Upper lobe of left lung (tissue), 6 donors: ENCODE measurements around the gene IQCH. TPM values are rescaled to one million over a fixed set of nuclear protein-coding genes. Genes with fewer than 3 reads are reported as not detected.

ENCODE experiments used
- ATAC-seq, 2 donors: fragments of 200-7000 bp; cut with Tn5 transposase; one replicate each; pipeline ENCODE4 v1.9.1; 2022; ENCODE audit warnings: mild to moderate bottlenecking in 2 of 2, moderate library complexity in 2 of 2; ENCODE audit not compliant: low FRiP score in 2 of 2
- DNase-seq, 2 donors: peaks; one replicate each; pipeline ENCODE4 v3.0.0-alpha.2; 2019 to 2020
- H3K27ac ChIP-seq, 4 donors: fragments of 200-600 bp; sonication (generic); one replicate each; pipeline ENCODE4 v1.5.1; 2016 to 2019
- H3K27me3 ChIP-seq, 4 donors: fragments of 200-600 bp; sonication (generic); one replicate each; pipeline ENCODE4 v1.5.1; 2017 to 2019
- H3K36me3 ChIP-seq, 4 donors: fragments of 200-600 bp; sonication (generic); one replicate each; pipeline ENCODE4 v1.5.1; 2016 to 2019
- H3K4me1 ChIP-seq, 4 donors: fragments of 200-600 bp; sonication (generic); one replicate each; pipeline ENCODE4 v1.5.1; 2018 to 2019
- H3K4me3 ChIP-seq, 4 donors: fragments of 200-600 bp; sonication (generic); one replicate each; pipeline ENCODE4 v1.5.1; 2017 to 2019; ENCODE audit warnings: mild to moderate bottlenecking in 2 of 4, moderate library complexity in 1 of 4
- H3K9me3 ChIP-seq, 4 donors: fragments of 200-600 bp; sonication (generic); one replicate each; pipeline ENCODE4 v1.5.1; 2018 to 2019
- CTCF ChIP-seq, 6 experiments: fragments of 450-650 bp in 4 of 6; fragments of 200-600 bp in 2 of 6; sonication (generic) in 2 of 6; IDR thresholded peaks; one replicate each; pipeline ENCODE4 v1.5.1; 2016 to 2019; ENCODE audit warnings: antibody characterized with exemption in 6 of 6
- EP300 ChIP-seq, 4 donors: sonication (generic); formaldehyde crosslinking; IDR thresholded peaks; one replicate each; pipeline ENCODE4 v1.5.1; 2017; ENCODE audit warnings: antibody characterized with exemption in 4 of 4, control low read depth in 2 of 4
- POLR2A ChIP-seq, 4 donors: fragments of 450-650 bp; IDR thresholded peaks; one replicate each; pipeline ENCODE4 v1.5.1; 2016 to 2017; ENCODE audit warnings: antibody characterized with exemption in 4 of 4, mild to moderate bottlenecking in 2 of 4
- POLR2AphosphoS5 ChIP-seq, 2 donors: sonication (generic); formaldehyde crosslinking; IDR thresholded peaks; one replicate each; pipeline ENCODE4 v1.5.1; 2017; ENCODE audit warnings: antibody characterized with exemption in 2 of 2
- WGBS, 2 donors: methylation state at CpG; one replicate each; pipeline ENCODE4 v1.1.5; 2017 to 2018; 5-methylcytosine and 5-hydroxymethylcytosine counted together
- total RNA-seq, 6 donors: library from RNA; depleted of rRNA in 4 of 6; stranded (reverse); fragments of >200 nt in 4 of 6; gene quantifications; one replicate each; pipeline versions ENCODE4 v1.1.0 to v1.2.1, GENCODE V29; 2016 to 2021
- donor health status: DM: no; HTN: no; CAD: no; lungs with moderate emphysema.
- donor health status: DM: no; HTN: yes; CAD: no; lungs with severe emphysema.

The IQCH gene
- total RNA-seq, 6 donors from 2014 or later = 1.0 to 18.0 (median 2.7) TPM

GRCh38 chr15:67248011-67248505 lies 6.5 kb upstream of the IQCH start:
- Histone ChIP-seq H3K27ac (no peak overlapping the region), H3K4me1 (peaks cover 0 to 12% (median 6%) of the 10 kb centered on the region in 4 donors), H3K9me3 (peaks cover 0 to 5% (median 0%) of the 10 kb centered on the region in 4 donors), H3K4me3 (no peak overlapping the region), H3K36me3 (peaks cover 0 to 9% (median 0%) of the 10 kb centered on the region in 4 donors), H3K27me3 (no peaks in the 10 kb centered on the region)
- ATAC-seq = no peak
- TF ChIP-seq POLR2AphosphoS5 (IDR thresholded peaks at IDR 0.05) = no peak
- TF ChIP-seq POLR2A (IDR thresholded peaks at IDR 0.05) = no peak
- TF ChIP-seq CTCF (IDR thresholded peaks at IDR 0.05) = no peak
- no peak for TF ChIP-seq EP300 (IDR thresholded peaks at IDR 0.05)
- no peak for DNase-seq

GRCh38 chr15:67249830-67250229 lies 4.8 kb upstream of the IQCH start:
- Histone ChIP-seq H3K4me3 (no peak overlapping the region), H3K4me1 (peaks cover 8 to 17% (median 12%) of the 10 kb centered on the region in 4 donors), H3K27ac (no peak overlapping the region), H3K9me3 (peaks cover 0 to 5% (median 0%) of the 10 kb centered on the region in 4 donors), H3K27me3 (no peaks in the 10 kb centered on the region), H3K36me3 (peaks cover 0 to 9% (median 0%) of the 10 kb centered on the region in 4 donors)
- no peak for DNase-seq
- no peak for ATAC-seq
- TF ChIP-seq POLR2AphosphoS5 (IDR thresholded peaks at IDR 0.05) (no peak), CTCF (IDR thresholded peaks at IDR 0.05) (no peak), EP300 (IDR thresholded peaks at IDR 0.05) (no peak)

- H3K4me1 ChIP-seq = peaks cover 10 to 23% (median 13%) of the 10 kb centered on the region in 4 donors
- 96 to 97% methylated on average over 5 of the region's 5 CpGs for WGBS, 2 donors
- H3K27me3 ChIP-seq = no peaks in the 10 kb centered on the region
- H3K4me3 ChIP-seq = no peak overlapping the region
- DNase-seq (no peak), ATAC-seq (no peak)
- peaks cover 0 to 5% (median 0%) of the 10 kb centered on the region in 4 donors for H3K9me3 ChIP-seq
- H3K27ac ChIP-seq = no peak overlapping the region
- TF ChIP-seq POLR2A (IDR thresholded peaks at IDR 0.05) = no peak
- TF ChIP-seq EP300 (IDR thresholded peaks at IDR 0.05) = no peak
- TF ChIP-seq POLR2AphosphoS5 (IDR thresholded peaks at IDR 0.05) = no peak
- TF ChIP-seq CTCF (IDR thresholded peaks at IDR 0.05) = no peak
- H3K36me3 ChIP-seq = no peaks in the 10 kb centered on the region
Observed at GRCh38 chr15:67251318-67251717, 3.3 kb upstream of the IQCH start.

GRCh38 chr15:67253101-67253500 lies 1.5 kb upstream of the IQCH start:
- peak overlapping the region in 1 of 4 donors; percentile 85 for H3K27ac ChIP-seq

More at GRCh38 chr15:67253101-67253500, 1.5 kb upstream of the IQCH start:
- 87 to 95% methylated on average over 12 of the region's 12 CpGs for WGBS, 2 donors
- Histone ChIP-seq H3K4me1 (peaks cover 10 to 23% (median 13%) of the 10 kb centered on the region in 4 donors), H3K27me3 (no peaks in the 10 kb centered on the region), H3K36me3 (no peaks in the 10 kb centered on the region), H3K9me3 (no peaks in the 10 kb centered on the region), H3K4me3 (peak overlapping the region in 2 of 4 donors; percentile 78 to 94)
- ATAC-seq (no peak), DNase-seq (peak in 1 of 2 donors; percentile 29)
- TF ChIP-seq CTCF (IDR thresholded peaks at IDR 0.05) (no peak), POLR2A (IDR thresholded peaks at IDR 0.05) (no peak), POLR2AphosphoS5 (IDR thresholded peaks at IDR 0.05) (no peak), EP300 (IDR thresholded peaks at IDR 0.05) (no peak)
